GM18517 (cell line): ENCODE data around the gene KCNK17.

ENCODE experiments used
- ATAC-seq: cut with Tn5 transposase; IDR thresholded peaks from one replicate; pipeline ENCODE4 v1.9.1; 2021; ENCODE audit warnings: mild to moderate bottlenecking, moderate library complexity; ENCODE audit not compliant: unreplicated experiment

Gene KCNK17

GRCh38 chr6:39314273-39314795 lies at the start of gene KCNK17:
Gene KCNK17 (minus strand): TSS chr6:39314419. CDS start chr6:39314320, 99 bp downstream.
- ATAC-seq = no peak

DNA sequence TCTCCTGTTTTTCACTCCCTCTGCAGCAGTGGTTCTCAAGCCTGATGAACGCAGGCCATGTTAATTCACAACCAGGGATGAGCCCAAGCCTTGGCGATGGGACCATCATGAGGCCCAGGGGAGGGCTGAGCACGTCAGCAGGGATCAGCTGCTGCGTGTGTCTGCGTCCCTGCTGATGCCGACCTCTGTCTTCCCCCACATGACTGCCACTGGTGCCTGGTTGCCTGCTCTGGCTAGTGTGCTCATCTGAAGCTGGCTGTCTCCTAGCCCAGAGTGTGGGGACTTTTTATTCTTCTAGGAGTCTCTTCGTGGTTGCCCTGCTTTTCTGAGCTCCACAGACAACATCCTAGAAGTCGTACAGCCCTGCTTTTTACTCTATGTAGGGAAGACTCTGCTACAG lies 49.1 kb upstream of the KCNK17 start:
- no peak for ATAC-seq

DNA sequence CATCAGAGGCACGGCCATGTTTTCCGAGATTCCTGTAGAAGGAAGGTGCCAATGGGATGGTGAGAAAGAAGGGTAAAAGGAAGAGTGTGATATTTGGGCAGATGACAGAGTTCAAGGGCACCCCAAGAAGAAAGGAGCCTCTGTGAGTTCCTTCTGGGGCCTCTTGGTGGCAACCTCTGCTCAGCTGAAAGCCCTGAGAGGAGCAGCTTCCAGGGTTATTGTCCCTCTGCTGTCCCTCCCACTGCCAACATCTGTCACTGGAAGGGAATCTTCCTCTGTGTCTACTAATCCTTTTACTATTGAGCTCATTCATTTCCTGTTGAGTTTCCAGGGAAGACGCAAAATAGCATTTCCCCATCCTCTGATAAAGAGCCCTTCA lies 48.3 kb upstream of the KCNK17 start:
- no peak for ATAC-seq

DNA sequence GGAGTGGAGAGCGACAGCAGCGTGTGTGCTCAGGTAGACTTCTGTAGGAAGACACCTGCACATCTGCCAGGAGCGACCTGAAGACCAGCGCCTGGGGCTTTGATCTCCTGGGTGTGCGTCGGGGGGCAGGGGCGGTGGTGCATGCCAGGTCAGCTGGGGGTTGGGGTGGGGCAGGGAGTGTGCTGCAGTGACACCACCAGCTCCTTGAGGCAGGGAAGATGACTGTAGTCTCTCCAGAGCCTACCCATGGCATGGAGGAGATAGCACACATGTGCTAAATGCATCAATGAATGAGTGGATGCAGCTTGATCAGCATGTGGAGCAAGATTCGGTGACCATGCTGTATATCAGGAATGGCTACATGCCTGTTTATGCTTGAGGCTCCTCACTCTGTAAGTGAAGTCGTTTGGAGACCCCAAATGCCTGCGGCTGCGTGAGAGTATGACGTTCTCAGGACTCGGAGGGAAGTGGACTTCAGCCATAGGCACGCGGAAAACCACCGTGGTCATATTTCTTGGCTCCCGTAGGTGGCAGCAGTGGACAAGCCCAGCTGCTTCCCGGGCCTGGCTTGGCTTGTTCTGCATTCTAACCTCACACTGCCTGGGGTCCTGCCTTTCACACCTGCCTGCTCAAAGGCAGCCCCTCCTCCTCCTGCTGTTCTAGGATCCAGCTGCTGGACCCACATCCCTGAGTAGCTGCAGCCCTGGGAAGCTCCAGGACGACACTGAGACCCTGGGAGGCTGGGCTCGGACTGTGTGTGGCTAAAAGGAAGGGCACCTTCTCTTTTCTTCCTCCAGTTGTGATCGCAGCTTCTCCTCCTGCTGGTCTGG lies 47.7 kb upstream of the KCNK17 start:
- ATAC-seq = peak; percentile 63

DNA sequence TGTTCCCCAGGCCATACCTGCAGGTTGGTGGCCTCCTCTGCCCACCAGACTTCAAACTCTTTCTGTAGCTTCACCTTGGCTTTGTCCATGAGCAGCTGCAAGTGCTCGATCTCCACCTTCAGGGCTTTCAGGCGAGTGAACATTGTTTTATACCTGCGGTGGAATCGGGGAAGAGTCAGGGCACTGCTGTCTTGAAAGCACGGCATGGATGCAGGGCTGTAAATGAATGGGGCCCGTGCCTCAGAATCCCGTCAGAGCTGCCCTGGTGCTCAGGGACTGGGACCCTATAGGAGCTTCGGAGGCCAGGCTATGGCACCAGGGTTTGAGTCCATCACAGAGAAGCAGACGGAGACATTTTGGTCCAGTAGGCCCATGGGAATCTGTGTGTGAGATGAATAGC lies 46.2 kb upstream of the KCNK17 start:
- no peak for ATAC-seq

- no peak for ATAC-seq
Observed at GRCh38 chr6:39357998-39358686, 43.9 kb upstream of the KCNK17 start.

DNA sequence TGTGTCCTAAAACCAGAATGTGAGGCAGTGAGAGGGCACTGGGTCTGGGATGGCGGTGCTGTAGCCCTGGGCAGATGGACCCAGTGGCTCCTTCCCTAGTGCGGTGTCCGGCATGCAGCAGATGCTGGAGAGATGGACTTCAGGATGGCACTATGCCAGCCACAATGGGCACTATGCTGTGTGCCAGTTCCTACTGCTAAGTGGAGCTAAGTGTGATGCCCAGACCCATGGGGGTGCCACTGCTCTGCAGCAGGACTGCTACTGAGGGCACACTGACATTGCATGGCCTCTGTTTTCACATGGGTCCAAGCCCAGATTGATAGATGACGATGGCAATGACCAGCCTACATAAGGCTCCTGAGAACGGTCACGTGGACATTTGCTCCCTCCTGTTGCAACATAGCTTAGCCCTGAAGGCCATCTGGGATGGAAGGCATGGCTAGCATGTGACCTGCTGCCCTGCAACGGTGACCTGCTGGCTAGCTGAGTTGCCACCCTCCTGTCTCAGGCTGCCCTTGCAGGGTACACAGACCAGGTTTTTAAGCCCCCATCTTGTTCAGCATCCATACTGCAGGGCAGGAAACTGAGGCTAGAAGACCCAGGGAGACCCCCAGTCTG lies 39.6 kb upstream of the KCNK17 start:
- ATAC-seq = no peak

DNA sequence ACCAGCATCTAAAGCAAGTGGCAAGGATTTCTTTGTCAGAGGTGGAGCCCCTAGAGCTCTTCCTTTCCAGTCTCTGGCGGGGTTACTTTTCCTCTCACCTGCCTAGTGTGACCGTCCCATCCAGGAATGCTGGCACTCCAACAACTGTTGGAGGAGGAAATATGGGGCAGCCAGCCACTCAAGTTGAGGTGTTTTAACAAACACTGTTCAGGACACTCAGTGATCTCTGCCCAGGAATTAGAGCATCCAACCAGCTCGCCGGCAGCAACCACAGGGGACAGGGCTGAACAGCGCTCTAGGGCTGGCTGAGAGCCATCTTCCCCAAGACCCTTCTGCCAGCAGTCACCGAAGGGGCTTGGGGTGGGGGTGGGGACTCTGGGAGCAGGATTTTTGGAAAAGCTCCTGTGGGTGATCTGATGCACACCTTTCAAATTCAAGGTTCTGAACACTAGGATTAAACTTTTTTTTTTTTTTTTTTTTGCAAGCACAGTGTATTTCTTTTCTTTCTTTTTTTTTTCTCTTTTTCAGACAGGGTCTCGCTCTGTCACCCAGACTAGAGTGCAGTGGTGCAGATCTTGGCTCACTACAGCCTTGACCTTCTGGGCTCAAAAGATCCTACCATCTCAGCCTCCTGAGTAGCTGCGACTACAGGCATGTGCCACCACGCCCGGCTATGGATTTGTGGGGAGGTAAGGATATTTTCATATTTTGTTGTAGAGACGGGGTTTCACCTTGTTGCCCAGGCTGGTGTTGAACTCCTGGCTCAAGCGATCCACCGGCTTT lies 36.7 kb upstream of the KCNK17 start:
- no peak for ATAC-seq

- ATAC-seq = no peak
Observed at GRCh38 chr6:39348740-39349139, 34.5 kb upstream of the KCNK17 start.

DNA sequence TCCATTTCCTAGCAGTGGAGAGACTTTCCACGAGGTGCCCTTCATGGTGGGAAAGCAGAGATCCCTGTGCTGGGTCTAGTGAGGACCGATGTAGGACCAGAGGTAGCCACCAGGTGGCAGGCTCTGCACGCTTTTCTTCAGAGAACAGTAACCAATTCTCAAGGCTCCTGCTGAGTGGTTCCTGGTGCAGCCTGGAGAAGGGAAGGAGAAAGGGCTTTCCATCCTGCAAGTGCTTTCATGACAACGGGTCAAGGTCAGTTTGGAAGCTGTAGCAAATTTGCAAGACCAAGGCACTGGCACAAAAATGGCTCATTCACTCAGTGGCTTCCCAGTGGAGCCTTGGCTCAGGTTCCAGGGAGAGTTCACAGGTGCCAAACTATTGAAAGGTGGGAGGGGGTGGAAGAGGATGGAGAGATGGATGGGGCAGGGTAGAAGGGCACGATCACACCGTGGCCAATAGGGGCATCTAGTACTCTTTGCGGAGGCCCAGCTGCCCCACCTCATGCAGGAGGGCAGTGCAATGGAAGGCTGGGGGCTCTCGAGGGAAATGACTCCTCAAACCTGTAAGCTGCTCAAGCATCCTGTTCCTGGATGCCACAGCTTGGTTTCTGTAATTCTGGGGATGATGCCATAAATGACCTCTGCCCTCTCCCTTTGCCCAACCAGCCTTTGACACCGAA lies 33.8 kb upstream of the KCNK17 start:
- ATAC-seq = no peak

GRCh38 chr6:39347206-39347605 lies 33.0 kb upstream of the KCNK17 start:
- no peak for ATAC-seq

- no peak for ATAC-seq
Observed at GRCh38 chr6:39344821-39345280, 30.6 kb upstream of the KCNK17 start.

DNA sequence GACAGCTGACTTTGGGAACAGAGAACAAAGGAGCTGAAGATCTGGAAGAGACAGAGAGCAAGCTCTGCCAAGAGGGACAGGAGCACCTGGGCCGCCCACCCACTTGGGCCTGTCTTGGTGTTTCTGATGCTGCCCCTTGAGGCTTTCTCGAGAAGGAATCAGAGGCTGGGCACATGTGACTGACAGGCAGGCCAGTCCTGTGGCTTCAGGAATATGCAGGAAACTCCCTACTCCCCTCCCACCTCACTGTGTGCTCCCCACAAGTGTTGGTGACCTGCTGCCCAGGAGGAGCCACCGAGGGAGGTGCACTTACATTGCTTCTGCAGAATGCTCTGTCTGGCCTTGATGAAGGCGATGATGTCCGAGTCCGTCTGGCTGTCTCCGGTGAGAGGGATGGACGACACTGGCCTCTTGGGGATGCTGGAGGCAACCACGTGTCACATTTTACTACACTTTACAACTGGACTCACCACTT lies 29.2 kb upstream of the KCNK17 start:
- no peak for ATAC-seq

DNA sequence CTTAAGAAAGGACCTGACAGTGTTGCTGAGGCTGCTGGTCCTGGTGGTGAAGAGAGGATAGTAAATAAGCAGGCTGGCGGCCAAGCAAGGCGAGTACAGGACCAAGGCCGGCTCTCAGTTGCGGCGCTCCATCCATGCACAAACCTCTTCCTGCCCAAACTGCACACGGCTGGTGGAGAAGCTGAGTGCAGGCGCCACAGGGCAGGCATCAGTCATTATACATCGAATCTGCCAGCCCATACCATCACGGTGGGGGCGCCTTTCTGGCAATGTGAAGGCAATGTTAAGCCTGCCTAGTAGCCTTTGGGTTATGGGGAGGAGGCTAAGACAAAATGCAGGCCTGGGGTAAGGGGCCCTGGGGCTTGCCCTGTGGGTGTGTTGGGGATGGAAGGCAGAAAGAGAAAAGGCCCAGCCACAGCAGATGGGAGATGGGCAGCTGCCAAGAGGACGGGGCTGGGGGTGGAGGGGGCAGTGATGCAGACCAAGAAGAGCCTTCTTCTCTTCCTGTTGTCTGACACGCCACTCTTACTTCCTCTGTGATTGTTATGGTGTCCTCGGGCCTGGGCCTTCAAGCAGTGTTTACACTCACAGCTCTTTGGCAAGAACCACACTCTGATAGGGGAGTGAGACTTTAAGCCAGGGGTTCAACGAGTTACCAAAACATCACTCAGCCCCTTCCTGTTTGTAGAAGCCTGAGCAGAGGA lies 28.6 kb upstream of the KCNK17 start:
- no peak for ATAC-seq

DNA sequence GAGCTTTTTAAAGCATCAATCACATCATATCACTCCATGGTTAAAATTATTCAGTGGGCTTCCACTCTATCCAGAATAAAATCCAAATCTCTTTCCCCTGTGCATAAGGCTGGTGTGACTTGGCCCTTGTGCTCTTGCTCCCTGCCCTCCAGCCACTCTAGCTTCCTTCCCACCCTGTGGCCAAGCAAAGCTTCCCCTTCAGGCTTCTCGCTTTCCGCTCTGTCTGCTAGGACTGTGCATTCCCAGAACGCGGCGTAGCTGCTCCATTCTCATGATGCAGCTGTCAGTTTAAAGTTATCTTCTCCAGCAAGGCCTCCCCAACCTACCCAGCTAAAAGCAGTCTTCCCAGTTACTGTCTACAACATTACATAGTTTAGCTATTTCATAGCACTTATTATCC lies 27.7 kb upstream of the KCNK17 start:
- ATAC-seq = no peak

GRCh38 chr6:39341352-39341751 lies 27.1 kb upstream of the KCNK17 start:
- ATAC-seq = no peak

DNA sequence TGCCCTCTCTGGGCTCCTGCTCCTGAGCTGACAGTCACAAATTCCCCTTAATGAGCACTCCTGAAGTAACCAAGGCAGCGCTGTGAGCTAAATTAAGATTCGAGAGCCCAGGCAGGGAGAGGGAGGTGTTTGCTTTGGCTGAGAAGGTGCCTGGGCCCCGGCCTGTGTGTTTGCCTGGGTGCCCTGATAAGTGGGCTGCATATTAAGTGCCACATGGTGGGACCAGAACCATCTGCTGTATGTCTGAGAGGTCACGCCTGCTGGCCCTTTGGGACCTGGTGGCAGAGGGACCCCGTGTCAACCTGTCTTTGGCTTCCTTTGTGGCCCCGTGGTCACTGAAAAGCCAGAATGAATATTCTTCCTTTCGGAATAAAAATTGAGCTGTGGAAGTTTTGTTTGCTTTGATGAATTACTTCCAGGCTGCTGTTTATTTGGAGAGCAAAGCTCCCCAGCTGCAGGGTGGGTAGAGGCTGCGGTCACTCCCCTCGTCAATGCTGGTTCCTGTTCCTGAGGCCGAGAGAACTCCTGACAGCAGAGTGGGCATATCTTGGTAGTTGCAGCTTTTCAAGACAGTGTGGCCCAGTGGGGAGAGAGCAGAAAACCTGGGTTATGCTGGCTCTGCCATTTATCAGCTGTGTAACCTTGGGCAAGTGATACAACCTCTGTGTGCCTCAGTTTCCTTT lies 25.8 kb upstream of the KCNK17 start:
- ATAC-seq = no peak

GRCh38 chr6:39339096-39339867 lies 25.1 kb upstream of the KCNK17 start:
- no peak for ATAC-seq
